OCI-LY7 (cell line): ENCODE results near the gene KDM6B. TPM values are rescaled to one million over a fixed set of nuclear protein-coding genes. Genes with fewer than 3 reads are reported as not detected.

Experiments used
- BruUV-seq: library from RNA; stranded (reverse); fragments of 400-500 nt; replicated peaks from 2 replicates; lab custom pipeline; 2021; lab: Mats Ljungman, UMichigan
- CTCF ChIA-PET: fragments of 300-600 bp; sonication (Branson Sonifier 250); formaldehyde crosslinking; loops from one replicate; lab custom pipeline; 2022; ENCODE audit warnings: antibody characterized with exemption; ENCODE audit not compliant: unreplicated experiment; lab: Charles Lee
- POLR2A ChIA-PET: fragments of 300-600 bp; sonication (Branson Sonifier 250); formaldehyde crosslinking; loops from one replicate; lab custom pipeline; 2022; ENCODE audit warnings: antibody characterized with exemption; lab: Charles Lee
- DNase-seq: peaks from one replicate; pipeline ENCODE4 v3.0.0-alpha.2; 2015; ENCODE audit warnings: low spot score
- H2AFZ ChIP-seq: fragments of 200-600 bp; sonication (generic), shearing (Covaris generic); 2 replicates; pipeline ENCODE4 v1.6.1; 2014; ENCODE audit warnings: mild to moderate bottlenecking, antibody characterized with exemption, low read length, moderate library complexity
- H3K27ac ChIP-seq: fragments of 200-600 bp; sonication (generic); 2 replicates; pipeline ENCODE4 v1.5.1; 2014; ENCODE audit warnings: mixed run types, low read depth, mild to moderate bottlenecking, moderate library complexity, low read length, inconsistent platforms; ENCODE audit not compliant: poor library complexity, severe bottlenecking
- H3K36me3 ChIP-seq: fragments of 200-600 bp; sonication (generic); 2 replicates; pipeline ENCODE4 v1.6.1; 2014; ENCODE audit warnings: mild to moderate bottlenecking, antibody characterized with exemption, low read length, moderate library complexity, mixed read lengths; ENCODE audit not compliant: insufficient read depth
- H3K4me1 ChIP-seq: fragments of 200-600 bp; sonication (generic); 2 replicates; pipeline ENCODE4 v1.5.1; 2014; ENCODE audit warnings: mild to moderate bottlenecking, low read length; ENCODE audit not compliant: insufficient read depth, poor library complexity, severe bottlenecking
- H3K4me2 ChIP-seq: fragments of 200-600 bp; sonication (generic); 2 replicates; pipeline ENCODE4 v1.6.1; 2014; ENCODE audit warnings: mild to moderate bottlenecking, low read length
- H3K4me3 ChIP-seq: fragments of 200-600 bp; sonication (generic); 2 replicates; pipeline ENCODE4 v1.5.1; 2014; ENCODE audit warnings: mild to moderate bottlenecking, low read depth, low read length; ENCODE audit not compliant: poor library complexity, severe bottlenecking
- H3K79me2 ChIP-seq: fragments of 200-600 bp; sonication (generic); 2 replicates; pipeline ENCODE4 v1.6.1; 2016; ENCODE audit warnings: low read depth, mild to moderate bottlenecking, low read length, moderate library complexity, mixed read lengths; ENCODE audit not compliant: insufficient read depth
- H3K9me2 ChIP-seq: fragments of 200-600 bp; sonication (generic); 2 replicates; pipeline ENCODE4 v1.6.1; 2016; ENCODE audit warnings: mild to moderate bottlenecking, low read length, mixed read lengths; ENCODE audit not compliant: insufficient read depth
- H3K9me3 ChIP-seq: fragments of 200-600 bp; sonication (generic); 2 replicates; pipeline ENCODE4 v1.6.1; 2014; ENCODE audit warnings: mild to moderate bottlenecking, mixed run types, low read length, mixed read lengths
- H4K20me1 ChIP-seq: fragments of 200-600 bp; sonication (generic); 2 replicates; pipeline ENCODE4 v1.6.1; 2014; ENCODE audit warnings: mild to moderate bottlenecking, antibody characterized with exemption, low read length, moderate library complexity, mixed read lengths; ENCODE audit not compliant: insufficient read depth
- CTCF ChIP-seq: fragments of 200-600 bp; sonication (generic); conservative IDR thresholded peaks from 2 replicates; pipeline ENCODE4 v1.5.1; 2014; ENCODE audit warnings: mild to moderate bottlenecking, antibody characterized with exemption, low read length, moderate library complexity, mixed read lengths
- EZH2phosphoT487 ChIP-seq: fragments of 200-600 bp; sonication (generic); IDR thresholded peaks from 2 replicates; pipeline ENCODE4 v1.6.1; 2018; ENCODE audit warnings: low read depth, borderline replicate concordance, mild to moderate bottlenecking, mixed run types, antibody characterized with exemption, low read length, moderate library complexity, mixed read lengths
- intact Hi-C: fragments of 100-400 bp; cut with micrococcal nuclease; formaldehyde crosslinking; loops from one replicate; pipeline ENCODE4 v1.10.0; 2022; ENCODE audit not compliant: unreplicated experiment
- total RNA-seq, 2 experiments: library from RNA; depleted of rRNA in 1 of 2; stranded (reverse); fragments of >200 nt in 1 of 2; shearing (Covaris generic) in 1 of 2; gene quantifications; 2 replicates each; pipeline ENCODE4 v1.2.3, GENCODE V29; 2014 to 2022

The KDM6B gene
- total RNA-seq, 2 experiments from 2014 or later = 10.0 to 62.9 TPM

GRCh38 chr17:7834957-7835813 is 1.2 kb downstream of the KDM6B start:
- BruUV-seq = no TSS peak
- no peaks in the 10 kb centered on the region for H4K20me1 ChIP-seq
- peaks cover 40% of the 10 kb centered on the region for H3K4me1 ChIP-seq
- H3K9me3 ChIP-seq = no peaks in the 10 kb centered on the region
- intact Hi-C loops = loop anchor here (1.0 to 10.0 kb wide), 8 partner anchors 8 to 583 kb away; partner anchors contain the start of genes CTDNEP1, ELP5, HES7 and NAA38
- ChIA-PET POLR2A (interaction anchor here (0.7 to 1.5 kb wide), 3 partner anchors 10 to 353 kb away, joined by 3 to 6 read pairs (median 5); partner anchors contain the start of gene TP53), CTCF (interaction anchor here (0.5 to 1.2 kb wide), 4 partner anchors 10 to 317 kb away, joined by 3 to 9 read pairs (median 4); partner anchors contain the start of gene PER1)
- peak; percentile 81 for TF ChIP-seq CTCF
- TF ChIP-seq EZH2phosphoT487 = no peak
- H3K27ac ChIP-seq = peak overlapping the region; percentile 91
- H3K79me2 ChIP-seq = peaks cover 26% of the 10 kb centered on the region; the same call in 1 of the 2 replicates
- peak overlapping the region; percentile 42; the same call in 1 of the 2 replicates for H2AFZ ChIP-seq
- peak overlapping the region; percentile 93 for H3K4me2 ChIP-seq
- DNase-seq = peak; percentile 95
- H3K36me3 ChIP-seq = peaks cover 1% of the 10 kb centered on the region; the same call in 1 of the 2 replicates
- peak overlapping the region; percentile 78 for H3K4me3 ChIP-seq
- H3K9me2 ChIP-seq = no peaks in the 10 kb centered on the region

GRCh38 chr17:7835814-7836595 is 2.0 kb downstream of the KDM6B start:
- no peak for DNase-seq
- BruUV-seq = TSS peak; percentile 63
- intact Hi-C loops = loop anchor here (1.0 to 10.0 kb wide), 8 partner anchors 7 to 584 kb away; partner anchors contain the start of genes CTDNEP1, ELP5, HES7 and NAA38
- H3K4me2 ChIP-seq = peak overlapping the region; percentile 93
- peaks cover 34% of the 10 kb centered on the region; the same call in 1 of the 2 replicates for H3K79me2 ChIP-seq
- H3K9me2 ChIP-seq = no peaks in the 10 kb centered on the region
- no peak for TF ChIP-seq CTCF
- TF ChIP-seq EZH2phosphoT487 = no peak
- peak overlapping the region; percentile 26; the same call in 1 of the 2 replicates for H2AFZ ChIP-seq
- CTCF ChIA-PET = no interaction called here
- H3K9me3 ChIP-seq = no peaks in the 10 kb centered on the region
- peak overlapping the region; percentile 91 for H3K27ac ChIP-seq
- POLR2A ChIA-PET = interaction anchor here (0.6 to 1.5 kb wide), 3 partner anchors 9 to 352 kb away, joined by 3 to 6 read pairs (median 5); no protein-coding TSS in a partner anchor
- peaks cover 9% of the 10 kb centered on the region; the same call in 1 of the 2 replicates for H3K36me3 ChIP-seq
- H4K20me1 ChIP-seq = peaks cover 8% of the 10 kb centered on the region; the same call in 1 of the 2 replicates
- peak overlapping the region; percentile 78 for H3K4me3 ChIP-seq
- peaks cover 48% of the 10 kb centered on the region for H3K4me1 ChIP-seq
